NCI-H1092 treated with DMSO at 0.1 percent for 48 hours (cell line): ENCODE data around the gene DNAJB13.

Experiments
- DNase-seq: peaks from one replicate; lab custom pipeline; 2025; lab: John Stamatoyannopoulos, UW

Gene DNAJB13

GRCh38 chr11:74015919-74016684 lies 65.3 kb downstream of the DNAJB13 start:
- no peak for DNase-seq

GRCh38 chr11:74017631-74018030 lies 66.8 kb downstream of the DNAJB13 start:
- DNase-seq, result no peak

- no peak for DNase-seq
These were observed 67.6 kb downstream of the DNAJB13 start for GRCh38 chr11:74018331-74019005.

GRCh38 chr11:74019104-74019738 lies 68.4 kb downstream of the DNAJB13 start:
- no peak for DNase-seq

GRCh38 chr11:74019860-74020259 lies 69.0 kb downstream of the DNAJB13 start:
- no peak for DNase-seq
